ENCODE measurements around the gene POU1F1. TPM values are rescaled to one million over a fixed set of nuclear protein-coding genes. Genes with fewer than 3 reads are reported as not detected.
"Not testable (repeated sequence)": the region's sequence is repeated elsewhere in the genome, so short reads cannot be mapped to it uniquely, and the experiment has no call there.

The POU1F1 gene
- total RNA-seq, 4 donors from 2014 or later: not detected

DNA sequence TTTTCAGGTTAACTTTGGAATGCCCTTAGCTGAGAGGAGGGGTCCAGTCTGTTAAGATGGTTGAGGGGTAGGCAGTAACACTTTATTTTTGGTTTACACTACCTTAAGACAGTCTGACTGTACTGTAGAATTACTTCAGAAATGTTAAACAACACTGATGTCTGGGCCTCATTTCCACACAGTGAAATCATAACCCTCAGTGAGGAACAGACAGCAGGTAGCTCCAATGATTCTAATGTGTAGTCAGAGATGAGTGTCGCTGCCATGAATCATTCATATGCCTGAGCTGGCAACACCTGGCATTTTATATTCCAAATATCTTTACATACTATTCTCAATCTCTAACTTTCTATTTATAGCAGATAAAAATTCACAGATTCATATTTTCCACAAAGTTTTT, 37.3 kb upstream of the POU1F1 start:
- Histone ChIP-seq H3K4me1 (no peaks in the 10 kb centered on the region), H3K27ac (no peak overlapping the region), H3K36me3 (no peaks in the 10 kb centered on the region), H3K9me3 (no peaks in the 10 kb centered on the region), H3K4me3 (replicated peaks in 1 of 3) (no peak overlapping the region), H3K27me3 (no peaks in the 10 kb centered on the region)
- intact Hi-C loops (cut with DNase I): no loop called here
- no peak for DNase-seq
- TF ChIP-seq POLR2A (IDR thresholded peaks at IDR 0.05): no peak
- TF ChIP-seq, protein P1, sequence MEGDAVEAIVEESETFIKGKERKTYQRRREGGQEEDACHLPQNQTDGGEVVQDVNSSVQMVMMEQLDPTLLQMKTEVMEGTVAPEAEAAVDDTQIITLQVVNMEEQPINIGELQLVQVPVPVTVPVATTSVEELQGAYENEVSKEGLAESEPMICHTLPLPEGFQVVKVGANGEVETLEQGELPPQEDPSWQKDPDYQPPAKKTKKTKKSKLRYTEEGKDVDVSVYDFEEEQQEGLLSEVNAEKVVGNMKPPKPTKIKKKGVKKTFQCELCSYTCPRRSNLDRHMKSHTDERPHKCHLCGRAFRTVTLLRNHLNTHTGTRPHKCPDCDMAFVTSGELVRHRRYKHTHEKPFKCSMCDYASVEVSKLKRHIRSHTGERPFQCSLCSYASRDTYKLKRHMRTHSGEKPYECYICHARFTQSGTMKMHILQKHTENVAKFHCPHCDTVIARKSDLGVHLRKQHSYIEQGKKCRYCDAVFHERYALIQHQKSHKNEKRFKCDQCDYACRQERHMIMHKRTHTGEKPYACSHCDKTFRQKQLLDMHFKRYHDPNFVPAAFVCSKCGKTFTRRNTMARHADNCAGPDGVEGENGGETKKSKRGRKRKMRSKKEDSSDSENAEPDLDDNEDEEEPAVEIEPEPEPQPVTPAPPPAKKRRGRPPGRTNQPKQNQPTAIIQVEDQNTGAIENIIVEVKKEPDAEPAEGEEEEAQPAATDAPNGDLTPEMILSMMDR (IDR thresholded peaks at IDR 0.05): no peak
- 92 to 93% methylated on average over 1 of the region's 1 CpG for WGBS, 2 donors

DNA sequence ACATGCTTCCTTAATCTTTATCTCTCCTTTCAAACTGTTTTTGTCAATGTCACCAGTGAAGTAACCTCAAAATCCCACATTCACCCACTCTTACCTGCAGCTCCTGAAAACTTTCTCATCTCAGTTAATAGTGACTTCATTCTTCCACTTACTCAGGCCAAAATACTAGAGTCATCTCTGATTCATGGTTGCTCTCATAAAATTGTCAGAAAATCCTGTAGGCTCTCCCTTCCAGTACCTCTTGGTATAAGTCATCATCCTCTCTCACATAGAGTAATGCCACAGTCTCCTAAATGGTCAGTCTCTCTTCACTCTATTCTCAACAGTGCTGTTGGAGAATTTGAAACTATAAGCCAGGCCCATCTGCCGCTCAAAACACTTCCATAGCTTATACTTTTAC, 34.9 kb upstream of the POU1F1 start:
- no peaks in the 10 kb centered on the region for H3K9me3 ChIP-seq
- no peaks in the 10 kb centered on the region for H3K27me3 ChIP-seq
- intact Hi-C loops (cut with DNase I): no loop called here
- WGBS, 2 donors: 91% methylated on average over 1 of the region's 1 CpG
- H3K4me1 ChIP-seq: no peaks in the 10 kb centered on the region
- DNase-seq: no peak
- H3K4me3 ChIP-seq (replicated peaks in 1 of 3): no peak overlapping the region
- no peak for TF ChIP-seq POLR2A (IDR thresholded peaks at IDR 0.05)
- TF ChIP-seq, protein P1 (IDR thresholded peaks at IDR 0.05): no peak
- no peaks in the 10 kb centered on the region for H3K36me3 ChIP-seq
- H3K27ac ChIP-seq: no peak overlapping the region

DNA sequence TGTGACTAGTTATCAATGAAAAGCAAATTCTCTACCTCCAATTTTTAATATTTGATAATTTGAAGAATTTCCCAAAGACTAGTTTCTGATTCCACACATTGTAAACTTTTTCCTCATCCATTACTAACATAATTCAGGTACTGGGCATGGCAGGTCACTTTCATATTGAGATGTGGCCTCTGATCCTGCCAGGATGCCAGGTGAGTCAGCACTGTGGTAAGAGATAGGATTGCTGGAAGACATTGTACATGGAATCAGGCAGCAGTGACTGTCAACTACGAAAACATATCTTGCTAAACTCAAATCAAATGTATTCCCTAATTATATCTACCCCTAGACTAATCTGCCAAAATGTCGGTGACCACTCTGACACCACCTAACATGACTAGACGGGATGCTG, 33.2 kb upstream of the POU1F1 start:
- Histone ChIP-seq H3K36me3 (no peaks in the 10 kb centered on the region), H3K4me3 (replicated peaks in 1 of 3) (no peak overlapping the region), H3K27ac (no peak overlapping the region), H3K9me3 (no peaks in the 10 kb centered on the region), H3K4me1 (no peaks in the 10 kb centered on the region), H3K27me3 (no peaks in the 10 kb centered on the region)
- no peak for DNase-seq
- intact Hi-C loops (cut with DNase I): no loop called here
- TF ChIP-seq POLR2A (IDR thresholded peaks at IDR 0.05): no peak
- TF ChIP-seq, protein P1 (IDR thresholded peaks at IDR 0.05): no peak
- 64 to 95% methylated on average over 3 of the region's 3 CpGs for WGBS, 2 donors

DNA sequence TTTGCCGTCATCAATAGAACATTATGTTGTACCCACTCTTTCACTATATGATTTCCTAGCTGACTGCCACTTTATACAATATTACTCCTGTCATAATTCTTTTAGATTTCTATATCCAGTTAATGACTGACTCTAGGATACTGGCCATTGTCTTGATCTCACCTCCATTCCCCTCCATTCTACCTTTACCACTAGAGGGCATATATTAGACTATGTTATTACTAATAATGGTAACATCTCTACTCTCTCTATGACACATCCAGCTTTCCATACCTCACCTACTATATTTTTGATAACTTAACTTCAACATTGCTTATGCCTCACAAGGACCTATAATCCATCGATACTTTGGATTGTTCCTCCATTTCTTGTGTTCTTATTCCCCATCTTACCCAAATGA, 31.4 kb upstream of the POU1F1 start:
- Histone ChIP-seq H3K4me1 (no peaks in the 10 kb centered on the region), H3K4me3 (replicated peaks in 1 of 3) (no peak overlapping the region), H3K27me3 (no peaks in the 10 kb centered on the region), H3K9me3 (no peaks in the 10 kb centered on the region), H3K27ac (no peak overlapping the region), H3K36me3 (no peaks in the 10 kb centered on the region)
- DNase-seq: no peak
- WGBS, 2 donors: 94 to 98% methylated on average over 2 of the region's 2 CpGs
- intact Hi-C loops (cut with DNase I): no loop called here
- no peak for TF ChIP-seq POLR2A (IDR thresholded peaks at IDR 0.05)
- TF ChIP-seq, protein P1 (IDR thresholded peaks at IDR 0.05): no peak

DNA sequence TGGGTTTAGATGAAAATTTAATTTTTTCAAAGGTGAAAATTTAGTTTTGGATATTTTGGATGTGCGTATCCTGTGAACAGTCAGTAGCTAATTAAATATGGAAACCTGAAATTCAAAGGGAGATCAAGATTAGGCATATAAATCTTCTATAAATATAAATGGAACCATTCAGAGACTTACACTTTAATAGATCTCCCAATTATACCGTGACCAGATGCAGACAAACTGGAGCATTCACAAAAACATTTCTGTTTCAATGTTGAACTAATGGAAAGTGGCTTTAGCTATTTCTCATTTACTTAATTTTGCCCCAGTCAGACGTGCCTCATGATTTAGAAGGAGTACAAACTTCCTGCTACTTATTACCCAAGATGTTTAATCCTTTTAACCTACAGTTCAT, 29.1 kb upstream of the POU1F1 start:
- H3K27ac ChIP-seq: no peak overlapping the region
- H3K4me1 ChIP-seq: no peaks in the 10 kb centered on the region
- H3K9me3 ChIP-seq: no peaks in the 10 kb centered on the region
- no peak overlapping the region for H3K4me3 ChIP-seq (replicated peaks in 1 of 3)
- no peaks in the 10 kb centered on the region for H3K36me3 ChIP-seq
- no peak for DNase-seq
- intact Hi-C loops (cut with DNase I): no loop called here
- no peak for TF ChIP-seq POLR2A (IDR thresholded peaks at IDR 0.05)
- TF ChIP-seq, protein P1 (IDR thresholded peaks at IDR 0.05): no peak
- H3K27me3 ChIP-seq: no peaks in the 10 kb centered on the region
- 55 to 75% methylated on average over 3 of the region's 3 CpGs for WGBS, 2 donors

DNA sequence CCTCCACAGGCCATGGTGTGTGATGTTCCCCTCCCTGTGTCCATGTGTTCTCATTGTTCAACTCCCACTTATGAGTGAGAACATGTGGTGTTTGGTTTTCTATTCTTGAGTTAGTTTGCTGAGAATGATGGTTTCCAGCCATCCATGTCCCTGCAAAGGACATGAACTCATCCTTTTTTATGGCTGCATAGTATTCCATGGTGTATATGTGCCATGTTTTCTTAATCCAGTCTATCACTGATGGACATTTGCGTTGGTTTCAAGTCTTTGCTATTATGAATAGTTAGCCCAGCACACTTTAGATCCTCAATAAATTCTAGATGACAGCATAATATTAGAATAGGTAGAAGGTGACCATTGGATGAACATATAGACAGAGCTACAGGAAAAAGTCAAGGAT, 28.6 kb upstream of the POU1F1 start:
- H3K4me1 ChIP-seq; H3K27me3 ChIP-seq; intact Hi-C loops (cut with DNase I); H3K36me3 ChIP-seq; H3K4me3 ChIP-seq (replicated peaks in 1 of 3); H3K9me3 ChIP-seq; H3K27ac ChIP-seq; DNase-seq: not testable (repeated sequence)
- WGBS, 2 donors: 86 to 91% methylated on average over 1 of the region's 1 CpG

Data from thyroid gland (tissue), 4 donors.